SKM-1 (cell line): ENCODE data around the gene DHX9.

Experiments used
- DNase-seq: peaks from one replicate; lab custom pipeline; 2025; ENCODE audit not compliant: unreplicated experiment; lab: John Stamatoyannopoulos, UW

The DHX9 gene

GRCh38 chr1:182835806-182836205, 3.3 kb upstream of the DHX9 start:
- DNase-seq, result no peak

- no peak for DNase-seq
These were observed 2.3 kb downstream of the DHX9 start for GRCh38 chr1:182841368-182841988.

DNA sequence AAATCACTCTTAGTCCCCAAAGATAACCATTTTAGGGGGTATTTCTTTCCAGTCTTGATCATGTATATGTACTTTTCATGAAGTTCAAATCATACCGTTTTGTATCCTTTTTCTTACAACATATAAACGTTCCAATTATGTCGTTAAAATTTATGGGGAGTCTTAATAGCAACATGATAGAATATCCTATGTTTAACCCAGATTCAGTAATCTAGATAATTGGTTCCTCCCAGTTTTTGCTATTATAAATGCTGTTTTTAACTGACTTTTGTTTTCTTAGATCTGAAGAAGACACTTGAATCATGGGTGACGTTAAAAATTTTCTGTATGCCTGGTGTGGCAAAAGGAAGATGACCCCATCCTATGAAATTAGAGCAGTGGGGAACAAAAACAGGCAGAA, 3.1 kb downstream of the DHX9 start:
- no peak for DNase-seq

- DNase-seq, result no peak
These were observed 6.2 kb downstream of the DHX9 start for GRCh38 chr1:182845379-182845778.

DNA sequence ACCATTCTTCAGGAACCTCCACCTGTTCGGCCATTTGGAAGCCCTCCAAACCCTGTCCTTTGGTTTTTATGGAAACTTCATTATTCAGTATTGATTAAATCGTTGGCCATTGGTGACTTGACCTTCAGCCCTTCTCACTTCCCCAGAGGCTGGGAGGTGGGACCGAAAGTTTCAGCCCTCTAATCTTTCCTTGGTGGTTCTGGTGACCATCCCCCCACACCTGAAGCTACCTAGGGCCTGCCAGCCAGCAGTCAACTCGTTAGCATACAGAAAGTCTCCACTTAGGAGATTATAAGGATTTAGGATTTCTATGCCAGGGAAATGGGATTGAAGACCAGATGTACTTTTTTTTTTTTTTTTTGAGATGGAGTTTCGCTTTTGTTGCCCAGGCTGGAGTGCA, 6.7 kb downstream of the DHX9 start:
- no peak for DNase-seq

DNA sequence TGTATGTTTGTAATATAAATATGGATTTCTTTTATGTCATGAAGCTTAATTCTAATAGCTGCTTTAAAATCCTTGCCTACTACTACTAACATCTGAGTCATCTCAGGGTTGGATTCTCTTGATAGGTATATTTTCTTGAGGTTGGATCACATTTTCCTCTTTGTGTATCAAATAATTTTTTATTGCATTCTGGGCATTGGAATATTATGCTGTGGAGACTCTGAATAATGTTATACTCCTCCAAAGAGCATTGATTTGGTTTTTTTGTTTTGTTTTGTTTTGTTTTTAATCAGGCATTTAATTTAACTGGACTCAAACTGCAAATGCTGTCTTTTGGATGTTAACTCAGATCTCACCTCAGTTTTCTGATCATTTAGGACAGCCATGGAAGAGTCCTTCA, 8.0 kb downstream of the DHX9 start:
- no peak for DNase-seq

GRCh38 chr1:182848736-182849135, 9.6 kb downstream of the DHX9 start:
- DNase-seq, result no peak

- no peak for DNase-seq
These were observed 11.2 kb downstream of the DHX9 start for GRCh38 chr1:182850319-182850718.

DNA sequence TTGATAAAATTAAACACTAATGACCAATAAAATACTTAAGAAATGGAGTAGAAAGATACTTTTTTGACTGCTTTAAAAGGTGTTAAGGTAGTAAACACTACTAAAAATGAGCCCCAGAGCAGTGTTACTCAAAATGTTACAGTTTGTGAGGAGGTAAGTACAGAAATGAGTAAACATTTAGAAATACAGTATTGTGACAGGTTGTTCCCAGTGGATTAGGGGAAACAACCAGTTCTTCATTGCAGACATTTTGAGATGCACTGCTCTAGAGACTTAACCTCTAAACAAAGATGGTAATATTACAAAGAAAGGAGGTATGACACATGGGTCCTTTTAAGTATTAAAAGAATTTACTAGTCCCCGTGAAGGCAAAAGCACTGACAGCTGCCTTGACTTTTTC, 12.7 kb downstream of the DHX9 start:
- no peak for DNase-seq

DNA sequence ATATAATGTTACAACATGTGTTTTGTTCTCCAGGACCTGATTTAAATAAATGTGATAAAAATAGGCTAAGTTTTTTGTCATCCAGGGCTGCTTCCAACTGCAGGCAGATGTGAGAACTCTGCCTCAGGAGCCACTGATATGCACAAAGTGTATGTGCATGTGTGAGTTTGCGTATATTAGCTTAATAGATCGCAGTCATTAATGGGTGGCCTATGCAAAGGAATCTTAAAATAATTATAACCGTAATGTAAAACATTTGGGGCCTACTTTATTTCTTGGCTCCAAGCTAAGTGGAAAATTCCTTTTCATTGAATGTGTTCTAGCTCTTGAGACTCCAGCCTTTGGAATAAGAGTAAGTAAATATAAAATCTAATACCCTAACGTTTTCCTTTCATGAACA, 16.8 kb downstream of the DHX9 start:
- DNase-seq, result no peak

GRCh38 chr1:182857212-182857611, 18.1 kb downstream of the DHX9 start:
- no peak for DNase-seq

- no peak for DNase-seq
These were observed 21.5 kb downstream of the DHX9 start for GRCh38 chr1:182860658-182861057.

- no peak for DNase-seq
These were observed 22.8 kb downstream of the DHX9 start for GRCh38 chr1:182861994-182862393.

- no peak for DNase-seq
These were observed 23.7 kb downstream of the DHX9 start for GRCh38 chr1:182862827-182863226.

- DNase-seq, result no peak
These were observed 24.8 kb downstream of the DHX9 start for GRCh38 chr1:182863940-182864339.

DNA sequence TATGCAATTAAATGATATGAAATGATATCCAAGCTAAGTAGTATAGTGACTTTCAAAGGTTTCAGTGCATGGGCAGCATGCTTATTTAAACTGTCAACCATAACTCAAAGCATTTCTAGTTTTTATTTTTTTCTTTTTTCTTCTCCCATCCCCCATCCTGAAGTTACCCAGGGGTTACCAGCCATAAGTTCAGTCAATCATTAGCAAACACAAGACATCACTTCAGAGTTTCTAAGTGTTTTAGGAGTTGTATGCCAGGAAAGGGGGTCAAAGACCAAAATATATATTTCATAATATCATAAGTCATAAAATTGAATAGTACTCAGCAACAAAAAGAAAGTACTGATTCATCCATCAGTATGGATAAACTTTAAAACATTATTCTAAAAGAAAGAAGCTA, 28.7 kb downstream of the DHX9 start:
- no peak for DNase-seq

GRCh38 chr1:182869241-182869666, 30.1 kb downstream of the DHX9 start:
- no peak for DNase-seq

DNA sequence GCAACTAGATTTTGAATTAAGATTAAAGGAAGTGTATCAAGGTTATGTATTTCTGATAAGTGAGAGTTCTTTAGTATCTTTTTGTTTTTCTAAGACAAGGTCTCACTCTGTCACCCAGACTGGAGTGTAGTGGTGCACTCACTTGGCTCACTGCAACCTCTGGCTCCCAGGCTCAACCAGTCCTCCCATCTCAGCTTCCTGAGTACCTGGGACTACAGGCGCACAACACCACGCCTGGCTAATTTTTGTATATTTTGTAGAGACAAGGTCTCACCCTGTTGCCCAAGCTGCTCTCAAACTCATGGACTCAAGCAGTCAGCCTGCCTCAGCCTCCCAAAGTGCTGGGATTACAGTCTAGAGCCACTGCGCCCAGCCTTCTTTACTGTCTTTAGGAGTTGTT, 33.7 kb downstream of the DHX9 start:
- no peak for DNase-seq

DNA sequence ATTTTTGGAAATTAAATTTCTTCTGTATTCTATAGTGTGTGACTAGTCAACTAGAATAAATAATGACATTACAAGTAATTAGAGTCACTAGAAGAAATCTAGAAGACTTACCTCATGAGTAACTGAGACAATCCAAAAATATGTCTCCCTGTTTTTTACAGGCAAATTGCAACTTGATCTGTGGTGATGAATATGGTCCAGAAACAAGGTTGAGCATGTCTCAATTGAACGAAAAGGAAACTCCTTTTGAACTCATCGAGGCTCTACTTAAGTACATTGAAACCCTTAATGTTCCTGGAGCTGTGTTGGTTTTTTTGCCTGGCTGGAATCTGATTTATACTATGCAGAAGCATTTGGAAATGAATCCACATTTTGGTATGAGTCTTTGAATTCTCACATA, 36.7 kb downstream of the DHX9 start:
- DNase-seq, result no peak

GRCh38 chr1:182877331-182877730, 38.2 kb downstream of the DHX9 start:
- no peak for DNase-seq

DNA sequence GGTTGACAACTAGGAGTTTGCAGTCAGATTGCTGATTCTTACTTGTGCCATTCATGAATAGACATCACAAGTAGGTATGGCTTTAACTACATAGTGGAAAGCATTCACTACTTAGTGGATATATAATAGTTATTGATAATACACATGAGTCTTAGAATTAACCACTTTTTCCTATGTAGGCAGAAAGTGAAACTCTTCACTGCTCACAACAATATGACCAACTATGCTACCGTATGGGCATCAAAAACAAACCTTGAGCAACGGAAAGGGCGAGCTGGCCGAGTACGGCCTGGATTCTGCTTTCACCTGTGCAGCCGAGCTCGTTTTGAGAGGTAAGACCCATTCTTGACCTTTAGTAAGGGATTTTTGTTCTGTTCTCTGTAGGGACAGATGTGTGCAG, 38.7 kb downstream of the DHX9 start:
- no peak for DNase-seq

- DNase-seq, result no peak
These were observed 45.7 kb downstream of the DHX9 start for GRCh38 chr1:182884872-182885271.

DNA sequence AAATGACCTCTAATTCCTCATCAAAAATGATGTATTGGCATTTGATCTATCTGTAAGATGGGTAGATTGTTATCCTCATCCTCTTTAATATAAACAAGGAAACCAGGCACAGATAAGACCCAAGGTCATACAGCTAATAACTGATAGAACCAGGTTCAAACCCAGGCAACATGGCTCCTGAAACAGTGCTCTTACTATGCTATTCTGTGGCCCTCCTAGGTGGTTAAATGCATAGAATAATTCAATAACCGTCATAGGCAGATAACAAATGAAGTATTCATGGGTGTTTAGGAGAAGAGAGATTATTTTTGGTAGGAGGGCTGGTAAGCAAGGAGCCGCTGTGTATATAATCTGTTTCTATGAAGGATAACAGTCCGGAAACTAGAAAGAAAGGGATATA, 46.4 kb downstream of the DHX9 start:
- DNase-seq, result no peak

DNA sequence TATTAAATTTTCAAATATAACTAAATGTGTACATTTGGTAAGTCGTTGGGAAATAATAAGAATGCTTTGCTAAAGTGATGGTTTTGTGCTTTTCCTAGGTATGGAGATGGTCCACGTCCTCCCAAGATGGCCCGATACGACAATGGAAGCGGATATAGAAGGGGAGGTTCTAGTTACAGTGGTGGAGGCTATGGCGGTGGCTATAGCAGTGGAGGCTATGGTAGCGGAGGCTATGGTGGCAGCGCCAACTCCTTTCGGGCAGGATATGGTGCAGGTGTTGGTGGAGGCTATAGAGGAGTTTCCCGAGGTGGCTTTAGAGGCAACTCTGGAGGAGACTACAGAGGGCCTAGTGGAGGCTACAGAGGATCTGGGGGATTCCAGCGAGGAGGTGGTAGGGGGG, 47.8 kb downstream of the DHX9 start:
- DNase-seq, result no peak
